A204.1 (cell line): ENCODE measurements around the gene PEX10.
"Not testable (repeated sequence)": the region's sequence is repeated elsewhere in the genome, so short reads cannot be mapped to it uniquely, and the experiment has no call there.

Experiments
- FAIRE-seq: peaks from 2 replicates; lab custom pipeline; 2012; peaks lifted over from hg19 to GRCh38; lab: Jason Lieb, UNC

The PEX10 gene

GRCh38 chr1:2443277-2444137, 31.1 kb upstream of the PEX10 start:
- FAIRE-seq: no peak

DNA sequence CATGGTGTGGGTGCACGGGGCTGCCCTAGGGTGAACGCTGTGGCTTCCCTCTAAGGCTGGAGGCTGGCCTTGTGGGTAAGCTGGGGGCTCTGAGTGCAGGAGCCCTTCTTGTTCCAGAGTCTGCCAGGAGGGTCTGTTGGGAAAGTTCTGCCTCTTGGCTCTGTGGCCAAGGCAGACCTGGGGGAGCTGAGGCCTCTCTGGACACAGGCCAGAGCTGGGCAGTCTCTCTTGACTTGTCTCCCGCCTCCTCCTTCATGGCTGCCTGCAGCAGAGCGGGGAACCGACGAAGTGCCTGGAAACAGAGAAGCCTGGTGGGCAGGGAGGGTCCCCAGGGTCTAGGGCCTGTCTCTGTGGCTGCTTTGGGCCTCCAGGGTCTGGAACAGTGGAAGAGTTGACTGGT, 30.3 kb upstream of the PEX10 start:
- FAIRE-seq: no peak

DNA sequence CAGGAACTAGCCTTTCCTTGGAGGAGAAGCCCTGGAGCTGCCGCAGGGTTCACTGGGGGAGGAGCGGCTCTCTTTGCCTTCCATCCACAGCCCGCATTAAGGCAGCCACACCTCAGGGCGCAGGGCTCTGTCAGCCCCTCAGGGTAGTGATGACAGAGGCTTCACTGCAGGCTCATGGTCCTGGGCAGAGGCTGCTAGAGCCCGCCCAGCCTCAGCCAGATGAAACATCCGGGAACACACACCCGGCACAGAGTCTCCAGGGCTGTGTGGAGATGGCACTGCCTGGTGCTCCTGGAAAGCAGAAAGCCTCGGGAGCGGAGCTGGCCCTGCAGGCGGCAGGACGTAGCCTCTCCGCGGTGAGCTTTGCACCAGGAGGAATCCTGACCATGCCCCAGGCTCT, 29.4 kb upstream of the PEX10 start:
- FAIRE-seq: no peak

DNA sequence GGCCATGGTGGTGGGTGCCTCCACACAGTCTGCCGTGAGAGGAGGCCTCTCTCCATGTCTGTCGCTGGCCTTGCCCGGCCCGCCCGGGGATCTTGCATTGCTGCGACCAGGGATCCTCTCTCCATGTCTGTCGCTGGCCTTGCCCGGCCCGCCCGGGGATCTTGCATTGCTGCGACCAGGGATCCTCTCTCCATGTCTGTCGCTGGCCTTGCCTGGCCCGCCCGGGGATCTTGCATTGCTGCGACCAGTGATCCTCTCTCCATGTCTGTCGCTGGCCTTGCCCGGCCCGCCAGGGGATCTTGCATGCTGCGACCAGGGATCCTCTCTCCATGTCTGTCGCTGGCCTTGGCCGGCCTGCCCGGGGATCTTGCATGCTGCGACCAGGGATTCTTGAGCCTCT, 28.0 kb upstream of the PEX10 start:
- not testable (repeated sequence) for FAIRE-seq

- FAIRE-seq: no peak
Observed at GRCh38 chr1:2439369-2439768, 27.0 kb upstream of the PEX10 start.

GRCh38 chr1:2438641-2439040, 26.3 kb upstream of the PEX10 start:
- no peak for FAIRE-seq

DNA sequence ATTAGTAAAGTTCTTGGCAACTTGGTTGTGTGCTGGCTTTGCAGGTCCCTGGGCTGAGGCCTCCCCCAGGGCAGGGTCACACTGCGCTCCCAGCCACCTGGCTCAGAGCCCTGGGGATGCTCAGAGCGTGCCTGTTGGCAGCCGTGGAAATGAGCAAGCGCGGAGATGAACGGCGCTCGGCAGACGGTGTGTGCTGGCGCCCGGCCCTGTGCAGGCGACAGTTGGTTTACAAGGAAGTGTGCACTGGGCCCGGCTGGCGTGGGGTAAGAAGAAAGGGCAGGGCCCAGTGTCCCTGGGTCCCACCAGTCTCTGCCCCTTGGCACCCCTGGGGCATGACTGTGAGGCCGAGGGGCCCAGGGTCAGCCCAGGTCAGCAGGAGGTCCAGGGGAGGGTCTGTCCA, 25.7 kb upstream of the PEX10 start:
- FAIRE-seq: no peak

DNA sequence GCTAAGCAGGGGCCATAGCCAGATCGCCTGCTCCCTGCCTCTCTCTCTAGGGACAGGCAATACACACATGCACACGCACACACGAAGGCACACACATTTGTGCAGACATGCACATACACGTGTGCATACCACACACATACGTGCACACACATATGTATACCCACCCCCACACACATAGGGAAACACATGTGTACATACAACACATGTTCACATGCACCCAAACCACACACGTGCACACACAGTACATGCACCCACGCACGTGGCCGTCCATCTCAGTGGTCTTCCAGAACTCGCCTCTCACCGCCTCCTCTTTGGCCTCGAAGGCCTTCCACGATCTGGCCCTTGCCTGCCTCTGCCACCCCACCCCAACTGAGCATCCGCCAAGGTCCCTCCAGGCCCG, 25.3 kb upstream of the PEX10 start:
- FAIRE-seq: no peak

- no peak for FAIRE-seq
Observed at GRCh38 chr1:2436876-2437275, 24.5 kb upstream of the PEX10 start.

GRCh38 chr1:2435746-2436355, 23.5 kb upstream of the PEX10 start:
- no peak for FAIRE-seq

GRCh38 chr1:2435091-2435490, 22.7 kb upstream of the PEX10 start:
- FAIRE-seq: no peak

- FAIRE-seq: no peak
Observed at GRCh38 chr1:2433936-2434655, 21.7 kb upstream of the PEX10 start.

GRCh38 chr1:2433196-2433595, 20.8 kb upstream of the PEX10 start:
- no peak for FAIRE-seq

- no peak for FAIRE-seq
Observed at GRCh38 chr1:2432441-2432844, 20.1 kb upstream of the PEX10 start.

- no peak for FAIRE-seq
Observed at GRCh38 chr1:2431518-2431917, 19.2 kb upstream of the PEX10 start.

- no peak for FAIRE-seq
Observed at GRCh38 chr1:2431103-2431502, 18.7 kb upstream of the PEX10 start.

DNA sequence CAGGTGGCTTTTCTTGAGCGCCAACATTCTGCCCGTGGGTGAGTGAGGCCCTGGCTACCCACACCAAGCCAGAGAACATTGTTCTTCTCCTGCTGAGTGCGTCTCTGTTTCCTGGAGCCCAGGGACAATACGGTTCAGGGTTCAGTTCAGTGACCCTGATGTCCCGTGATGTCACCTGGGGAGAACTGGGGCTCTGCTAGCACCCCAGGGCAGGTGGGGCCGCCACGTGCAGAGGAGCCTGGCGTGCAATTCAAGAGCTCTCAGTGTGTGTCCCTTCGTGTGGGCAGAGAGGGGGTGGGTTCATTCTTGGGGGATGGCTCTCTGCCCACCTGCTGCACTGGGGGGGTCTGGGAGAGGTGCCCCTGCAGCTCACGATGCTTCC, 18.2 kb upstream of the PEX10 start:
- no peak for FAIRE-seq

- FAIRE-seq: no peak
Observed at GRCh38 chr1:2429780-2430591, 17.6 kb upstream of the PEX10 start.

GRCh38 chr1:2428490-2428889, 16.1 kb upstream of the PEX10 start:
- FAIRE-seq: no peak

- no peak for FAIRE-seq
Observed at GRCh38 chr1:2427976-2428375, 15.6 kb upstream of the PEX10 start.

GRCh38 chr1:2427051-2427450, 14.7 kb upstream of the PEX10 start:
- FAIRE-seq: no peak

DNA sequence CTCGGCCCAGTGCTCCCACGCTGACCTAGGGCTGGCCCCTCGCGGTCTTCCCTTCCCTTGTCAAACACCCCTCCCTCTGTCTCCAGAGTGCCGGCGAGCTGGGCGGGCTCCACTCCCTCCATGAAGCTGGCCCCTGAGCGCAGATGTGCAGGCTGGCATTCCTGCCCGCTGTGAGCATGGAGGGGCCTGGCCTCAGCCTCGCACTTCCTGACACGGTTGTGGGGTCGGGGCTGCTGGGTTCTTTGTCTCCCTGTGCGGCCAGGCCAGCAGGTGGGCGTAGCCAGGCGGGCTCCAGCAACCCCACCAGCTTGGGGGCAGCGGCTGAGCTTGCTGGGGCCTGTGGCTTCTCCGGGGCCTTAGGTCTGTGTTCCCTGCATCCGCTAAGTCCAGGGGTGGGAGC, 14.2 kb upstream of the PEX10 start:
- FAIRE-seq: no peak

- FAIRE-seq: no peak
Observed at GRCh38 chr1:2425892-2426291, 13.5 kb upstream of the PEX10 start.
